Measurements from ENCODE around the gene RELT.

RELT gene

DNA sequence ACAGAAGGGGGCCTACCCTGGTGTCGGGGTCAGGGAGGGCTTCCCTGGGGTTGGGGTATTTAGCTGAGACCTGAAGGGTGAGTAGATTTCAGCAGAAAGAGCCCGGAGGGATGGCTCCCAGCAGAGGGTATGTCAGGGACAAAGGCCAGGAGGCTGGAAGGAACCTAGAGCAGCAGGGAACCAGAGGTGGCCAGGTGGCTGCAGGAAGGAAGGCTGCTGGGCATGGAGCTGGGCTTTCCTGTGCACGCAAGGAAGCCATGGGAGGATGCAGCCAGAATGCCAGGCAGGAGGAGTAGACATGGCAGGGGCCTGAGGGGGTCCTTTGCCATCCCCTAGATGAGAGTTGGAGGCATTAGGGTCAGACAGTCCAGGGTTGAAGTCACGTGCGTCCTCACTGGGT lies 27.4 kb upstream of the RELT start:
- no peak for DNase-seq

DNA sequence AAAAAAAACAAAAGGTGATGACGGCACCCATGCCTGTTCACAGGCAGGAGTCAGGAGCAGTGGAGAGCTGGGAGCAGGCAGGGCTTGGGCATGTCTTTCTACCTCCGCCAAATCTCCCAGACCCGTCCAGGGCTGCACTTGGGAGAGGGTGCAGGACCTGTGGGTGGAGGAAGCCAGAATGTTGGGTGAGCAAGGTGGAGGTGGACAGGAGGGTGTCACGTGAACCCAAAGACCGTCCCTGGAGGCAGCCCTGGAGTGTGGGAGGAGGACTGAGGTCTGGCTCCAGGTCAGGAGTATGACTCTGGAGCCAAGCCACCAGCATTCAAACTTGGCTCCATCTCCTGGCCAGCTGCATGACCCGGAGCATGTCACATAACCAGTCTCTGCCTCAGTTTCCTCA lies 26.6 kb upstream of the RELT start:
- DNase-seq = no peak

DNA sequence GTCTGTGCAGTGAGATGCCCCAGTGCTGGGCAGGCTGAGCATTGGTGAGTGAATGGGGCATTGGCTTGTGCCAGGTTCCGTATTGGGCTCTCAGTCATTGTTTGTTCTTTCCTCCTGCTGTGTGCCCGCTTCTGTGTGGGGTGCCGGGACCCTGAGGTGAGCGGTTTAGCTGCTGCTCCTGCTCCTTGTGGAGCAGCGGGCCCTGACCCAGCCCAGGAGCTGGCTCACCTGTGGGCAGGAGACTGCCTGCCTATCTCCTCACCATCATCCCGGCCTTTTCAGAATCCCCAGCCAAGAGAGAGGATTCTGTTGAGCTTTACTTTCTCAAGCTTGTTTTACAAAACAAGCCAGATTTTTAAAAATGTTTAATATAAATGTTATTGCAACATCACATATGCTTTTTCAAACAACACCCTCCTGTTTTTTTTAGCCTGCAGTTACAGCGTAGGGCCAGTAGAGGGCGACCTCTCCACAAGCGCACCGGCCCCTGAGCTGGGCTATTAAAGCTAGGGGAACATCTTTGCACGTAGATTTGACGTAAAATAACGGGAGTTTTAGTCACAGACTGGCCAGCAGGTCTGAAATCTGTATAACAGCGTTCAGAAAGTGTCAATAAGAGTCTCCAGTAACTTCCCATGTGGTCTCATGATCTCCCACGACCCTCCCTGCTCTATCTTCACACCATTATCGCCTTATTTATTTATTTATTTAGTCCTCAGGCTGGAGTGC lies 25.1 kb upstream of the RELT start:
- peak; percentile 89 for DNase-seq

DNA sequence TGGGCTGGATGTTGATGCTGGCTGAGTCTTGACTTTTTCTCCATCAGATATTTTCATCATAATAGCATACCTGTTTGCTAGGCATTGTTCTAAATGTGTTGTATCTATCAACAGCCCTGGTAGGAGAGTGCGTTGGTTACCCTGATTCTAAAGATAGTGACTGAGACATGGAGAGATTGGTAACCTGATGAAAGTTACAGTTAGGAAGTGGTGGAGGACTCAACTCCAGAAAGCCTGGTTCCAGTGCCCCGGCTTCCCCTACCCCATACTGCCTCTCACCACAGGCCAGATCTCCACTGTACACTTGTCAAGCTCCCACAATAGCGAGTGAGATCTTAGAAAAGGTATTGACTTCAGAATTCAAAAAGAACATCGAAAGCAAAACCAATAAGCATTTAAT lies 22.8 kb upstream of the RELT start:
- peak; percentile 29 for DNase-seq

DNA sequence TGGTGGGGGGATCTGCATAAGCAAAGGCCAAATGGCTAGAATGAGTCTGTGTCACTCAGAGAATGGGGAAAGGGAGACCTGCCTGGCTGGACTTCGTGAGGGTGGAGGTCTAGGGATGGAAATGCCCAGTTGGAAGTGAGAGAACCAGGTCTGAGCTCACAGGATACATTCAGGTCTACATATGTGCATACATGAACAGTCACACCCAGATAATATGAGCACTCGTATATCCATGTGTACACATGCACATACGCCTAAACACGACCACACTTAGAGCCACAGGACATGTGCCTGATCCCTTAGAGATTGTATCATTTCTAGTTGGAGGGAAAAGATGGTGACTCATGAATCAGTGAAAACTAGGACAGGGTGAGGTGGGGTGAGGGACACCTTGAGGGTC lies 21.1 kb upstream of the RELT start:
- no peak for DNase-seq

DNA sequence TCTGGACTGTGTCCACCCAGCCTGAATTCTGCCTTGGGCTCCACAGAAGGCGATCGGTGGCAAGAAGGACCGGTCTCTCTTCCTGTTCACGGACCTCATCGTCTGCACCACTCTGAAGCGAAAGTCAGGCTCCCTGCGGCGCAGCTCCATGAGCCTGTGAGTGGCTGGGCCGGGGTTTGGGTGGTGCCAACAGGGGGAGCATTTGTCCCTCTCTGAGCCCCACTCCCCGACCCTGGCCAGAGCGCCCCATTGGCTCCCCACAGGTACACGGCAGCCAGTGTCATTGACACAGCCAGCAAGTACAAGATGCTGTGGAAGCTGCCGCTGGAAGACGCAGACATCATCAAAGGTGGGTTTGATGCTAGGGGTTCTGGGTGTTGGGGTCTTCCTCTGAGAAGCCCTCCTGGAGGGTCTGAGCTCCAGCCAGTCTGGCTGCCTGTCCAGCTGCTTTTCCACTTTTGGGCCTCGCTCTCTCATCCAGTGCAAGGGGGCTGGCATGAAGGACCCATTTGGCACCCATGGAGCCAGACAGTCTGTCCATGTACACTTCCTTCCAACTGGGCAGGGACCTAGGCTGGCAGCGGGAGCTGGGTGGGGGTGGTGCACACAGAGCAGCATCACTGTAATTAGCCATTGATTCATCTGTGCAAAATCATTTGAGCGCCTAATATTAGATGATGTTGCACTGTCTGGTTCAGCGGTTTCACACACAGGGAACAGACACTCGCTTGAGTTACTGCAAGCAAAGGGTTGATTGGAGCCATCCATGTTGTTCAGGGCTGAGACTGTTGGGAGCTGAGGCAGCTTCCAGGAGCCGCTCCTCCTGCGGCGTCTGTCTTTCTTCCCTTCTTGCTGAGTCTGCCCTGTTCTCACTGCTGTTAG lies 19.0 kb upstream of the RELT start:
- no peak for DNase-seq

DNA sequence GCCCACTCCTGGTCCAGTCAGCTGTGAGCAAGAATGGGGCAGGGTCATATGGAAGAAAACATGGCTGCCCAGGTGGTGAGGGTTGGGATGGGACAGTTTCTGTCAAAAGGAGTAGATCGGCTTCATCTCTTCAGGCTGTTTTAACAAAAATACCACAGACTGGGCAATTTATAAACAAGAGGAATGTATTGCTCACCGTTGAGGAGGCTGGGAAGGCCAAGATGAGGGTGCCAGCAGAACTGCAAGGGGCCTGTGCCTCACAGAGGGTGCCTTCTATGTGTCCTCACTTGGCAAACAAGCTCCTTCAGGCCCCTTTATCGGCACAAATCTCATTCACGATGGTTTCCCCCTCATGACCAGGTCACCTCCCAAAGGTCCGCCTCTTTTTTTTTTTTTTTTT lies 18.1 kb upstream of the RELT start:
- no peak for DNase-seq

DNA sequence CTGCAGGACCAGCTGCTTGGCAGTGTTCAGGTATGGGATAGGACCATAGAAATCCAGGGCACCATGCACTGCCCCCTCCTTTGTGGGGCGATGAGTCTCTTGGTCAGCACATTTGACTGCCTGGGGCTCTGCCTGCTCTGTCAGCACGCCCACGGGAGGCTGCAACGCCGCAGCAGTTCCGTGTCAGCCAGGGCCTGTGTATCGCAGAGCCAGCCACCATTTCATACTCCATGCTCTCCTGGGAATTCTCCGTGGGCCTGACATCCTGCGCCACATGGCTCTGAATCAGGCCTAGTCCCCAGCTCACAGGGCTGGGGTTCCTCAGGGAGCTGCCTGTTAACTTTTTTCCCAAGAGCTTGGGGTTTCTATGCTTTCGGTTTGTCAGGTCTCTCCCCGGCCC lies 16.9 kb upstream of the RELT start:
- DNase-seq = no peak

DNA sequence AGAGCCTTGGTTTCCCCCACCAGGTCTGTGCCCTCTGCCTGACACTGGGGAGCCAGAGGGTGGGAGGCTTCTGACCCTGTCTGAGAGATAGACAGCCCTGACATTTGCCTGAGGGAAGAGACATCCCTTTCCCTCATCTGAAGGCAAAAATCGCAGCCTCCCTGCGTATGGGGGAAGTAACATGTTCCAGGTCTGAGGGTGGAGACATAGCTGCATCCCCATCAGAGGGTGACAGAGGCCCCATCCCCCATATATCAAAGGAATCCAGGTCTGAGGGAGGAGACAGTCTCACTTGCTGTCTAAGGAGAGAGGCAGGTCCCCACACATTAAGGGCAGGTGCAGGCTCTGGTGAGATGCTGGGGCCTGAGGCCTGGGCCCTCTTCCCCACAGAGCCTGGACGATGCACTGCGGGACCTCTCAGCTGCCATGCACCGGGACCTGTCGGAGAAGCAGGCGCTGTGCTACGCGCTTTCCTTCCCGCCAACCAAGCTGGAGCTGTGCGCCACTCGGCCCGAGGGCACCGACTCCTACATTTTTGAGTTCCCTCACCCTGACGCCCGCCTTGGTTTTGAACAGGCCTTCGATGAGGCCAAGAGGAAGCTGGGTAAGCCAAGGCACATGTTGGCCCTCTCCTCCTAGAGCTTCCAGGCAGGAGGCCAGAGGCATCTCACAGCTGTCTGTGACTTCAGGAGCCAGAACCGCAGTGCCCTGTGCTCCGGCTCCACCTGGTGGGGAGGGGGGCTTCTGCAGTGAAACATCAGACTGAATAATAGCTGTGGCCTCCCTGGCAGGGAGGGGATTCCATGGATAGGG lies 16.1 kb upstream of the RELT start:
- peak; percentile 73 for DNase-seq

DNA sequence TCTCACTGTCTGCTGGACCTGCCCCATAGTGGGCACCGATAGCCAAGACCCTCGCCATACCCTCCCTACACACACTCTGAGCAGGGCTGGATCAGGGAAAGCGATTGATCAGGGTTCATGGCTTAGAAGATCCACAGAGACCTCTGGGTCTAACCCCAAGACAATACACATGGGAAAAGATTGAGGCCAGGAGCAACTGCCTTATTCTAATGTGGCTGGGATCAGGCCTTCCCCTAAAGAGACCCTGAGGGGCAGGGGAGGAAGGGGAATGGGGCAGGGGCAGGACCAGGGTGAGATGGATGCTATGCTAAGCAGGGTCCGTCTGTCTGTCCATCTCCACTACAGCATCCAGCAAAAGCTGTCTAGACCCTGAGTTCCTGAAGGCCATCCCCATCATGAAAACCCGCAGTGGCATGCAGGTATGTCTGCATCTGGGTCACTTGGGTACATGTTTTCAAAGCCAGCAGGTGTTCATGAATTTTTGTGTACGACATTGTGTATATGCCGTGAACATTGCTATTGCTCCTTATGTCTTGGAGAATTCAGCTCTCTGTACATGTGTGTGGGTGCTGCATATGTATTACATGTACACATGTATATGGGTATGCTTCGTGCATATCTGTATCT lies 15.3 kb upstream of the RELT start:
- DNase-seq = no peak

DNA sequence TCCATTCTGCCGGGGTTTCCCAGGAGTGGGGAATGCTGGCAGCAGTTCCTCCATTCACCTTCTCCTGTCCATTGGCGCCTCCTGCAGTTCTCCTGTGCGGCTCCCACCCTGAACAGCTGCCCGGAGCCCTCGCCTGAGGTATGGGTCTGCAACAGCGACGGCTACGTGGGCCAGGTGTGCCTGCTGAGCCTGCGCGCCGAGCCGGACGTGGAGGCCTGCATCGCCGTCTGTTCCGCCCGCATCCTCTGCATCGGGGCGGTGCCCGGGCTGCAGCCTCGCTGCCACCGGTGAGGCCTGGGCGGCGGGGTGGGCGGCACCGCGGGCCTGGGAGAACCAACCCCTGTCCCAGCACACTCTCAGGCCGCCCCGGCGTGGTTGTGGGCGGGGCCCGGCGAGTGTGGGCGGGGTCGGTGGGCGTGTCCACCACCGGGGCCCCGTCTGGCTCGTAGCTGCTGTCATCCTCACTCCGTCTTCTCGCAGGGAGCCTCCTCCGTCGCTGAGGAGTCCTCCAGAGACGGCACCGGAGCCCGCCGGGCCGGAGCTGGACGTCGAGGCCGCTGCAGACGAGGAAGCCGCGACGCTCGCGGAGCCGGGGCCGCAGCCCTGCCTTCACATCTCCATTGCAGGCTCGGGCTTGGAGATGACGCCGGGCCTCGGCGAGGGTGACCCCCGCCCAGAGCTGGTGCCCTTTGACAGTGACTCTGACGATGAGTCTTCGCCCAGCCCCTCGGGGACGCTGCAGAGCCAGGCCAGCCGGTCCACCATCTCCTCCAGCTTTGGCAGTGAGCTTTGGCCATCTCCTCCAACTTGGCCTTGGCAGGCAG lies 14.0 kb upstream of the RELT start:
- DNase-seq = no peak

DNA sequence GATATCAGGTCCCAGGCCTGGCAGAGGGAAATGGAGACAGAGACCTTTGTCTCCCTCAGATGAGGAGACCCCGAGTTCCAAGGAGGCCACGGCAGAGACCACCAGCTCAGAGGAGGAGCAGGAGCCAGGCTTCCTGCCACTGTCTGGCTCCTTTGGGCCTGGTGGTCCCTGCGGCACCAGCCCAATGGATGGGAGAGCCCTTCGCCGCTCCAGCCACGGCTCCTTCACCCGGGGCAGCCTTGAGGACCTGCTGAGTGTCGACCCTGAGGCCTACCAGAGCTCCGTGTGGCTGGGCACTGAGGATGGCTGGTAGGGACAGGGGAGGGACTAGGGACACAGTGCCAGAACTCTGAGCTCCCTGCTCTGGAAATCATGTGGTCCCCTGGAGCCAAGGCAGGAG lies 13.1 kb upstream of the RELT start:
- DNase-seq = no peak

DNA sequence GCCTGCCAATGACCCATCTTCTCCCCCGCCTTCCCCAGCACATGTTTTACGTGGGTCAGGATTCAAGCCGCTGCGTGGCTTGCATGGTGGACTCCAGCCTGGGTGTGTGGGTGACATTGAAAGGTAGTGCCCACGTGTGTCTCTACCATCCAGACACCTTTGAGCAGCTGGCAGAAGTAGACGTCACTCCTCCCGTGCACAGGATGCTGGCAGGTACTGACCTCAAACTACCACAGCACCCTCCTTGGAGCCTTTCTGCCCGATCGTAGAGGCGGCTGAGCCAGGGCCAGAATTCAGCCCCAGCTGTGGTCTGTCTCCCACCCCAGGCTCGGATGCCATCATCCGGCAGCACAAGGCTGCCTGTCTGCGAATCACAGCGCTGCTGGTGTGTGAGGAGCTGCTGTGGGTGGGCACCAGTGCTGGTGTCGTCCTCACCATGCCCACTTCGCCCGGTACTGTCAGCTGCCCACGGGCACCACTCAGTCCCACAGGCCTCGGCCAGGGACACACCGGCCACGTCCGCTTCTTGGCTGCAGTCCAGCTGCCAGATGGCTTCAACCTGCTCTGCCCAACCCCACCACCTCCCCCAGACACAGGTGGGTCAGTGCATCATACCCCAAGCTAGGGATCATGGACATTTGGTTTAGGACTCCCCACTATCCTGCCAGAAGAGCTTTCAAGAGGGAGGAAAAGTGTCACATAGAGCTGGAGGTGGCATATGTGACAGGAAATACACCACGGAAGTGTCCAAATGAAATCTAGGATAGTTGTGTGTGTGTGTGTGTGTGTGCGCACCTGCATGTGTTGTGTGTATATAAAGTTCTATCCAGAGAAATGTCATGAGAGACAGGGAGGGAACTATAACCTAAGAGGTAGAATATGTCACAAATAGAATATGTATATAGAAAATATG lies 10.6 kb upstream of the RELT start:
- DNase-seq = no peak

DNA sequence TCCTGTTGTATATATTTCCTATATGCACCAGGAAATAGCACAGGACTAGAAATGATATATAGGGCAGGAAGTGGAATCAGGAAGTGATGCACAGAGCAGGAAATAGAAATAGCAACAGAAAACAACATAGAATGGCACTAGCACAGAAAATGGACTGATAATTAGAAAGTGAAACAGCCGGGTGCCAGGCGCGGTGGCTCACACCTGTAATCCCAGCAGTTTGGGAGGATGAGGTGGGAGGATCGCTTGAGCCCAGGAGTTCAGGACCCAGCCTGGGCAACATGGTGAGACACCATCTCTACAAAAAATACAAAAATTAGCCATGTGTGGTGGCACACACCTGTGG lies 10.0 kb upstream of the RELT start:
- DNase-seq = no peak

DNA sequence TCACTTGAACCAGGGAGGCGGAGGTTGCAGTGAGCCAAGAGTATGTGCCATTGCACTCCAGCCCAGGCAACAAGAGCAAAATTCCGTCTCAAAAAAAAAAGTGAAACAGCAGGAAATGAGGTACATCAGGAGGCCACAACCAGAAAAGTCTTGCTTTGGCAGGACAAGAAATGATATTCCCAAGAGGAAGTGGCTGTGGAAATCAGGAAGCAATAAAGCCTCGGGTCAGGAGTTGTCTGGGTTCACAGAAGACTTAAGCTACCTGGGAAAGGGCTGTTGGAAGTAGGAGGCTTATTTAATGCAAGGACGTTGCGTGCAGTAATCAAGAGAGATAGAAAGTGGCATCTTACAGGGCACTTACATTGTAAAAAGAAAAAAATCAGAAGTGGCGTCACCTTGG lies 9.2 kb upstream of the RELT start:
- DNase-seq = no peak

DNA sequence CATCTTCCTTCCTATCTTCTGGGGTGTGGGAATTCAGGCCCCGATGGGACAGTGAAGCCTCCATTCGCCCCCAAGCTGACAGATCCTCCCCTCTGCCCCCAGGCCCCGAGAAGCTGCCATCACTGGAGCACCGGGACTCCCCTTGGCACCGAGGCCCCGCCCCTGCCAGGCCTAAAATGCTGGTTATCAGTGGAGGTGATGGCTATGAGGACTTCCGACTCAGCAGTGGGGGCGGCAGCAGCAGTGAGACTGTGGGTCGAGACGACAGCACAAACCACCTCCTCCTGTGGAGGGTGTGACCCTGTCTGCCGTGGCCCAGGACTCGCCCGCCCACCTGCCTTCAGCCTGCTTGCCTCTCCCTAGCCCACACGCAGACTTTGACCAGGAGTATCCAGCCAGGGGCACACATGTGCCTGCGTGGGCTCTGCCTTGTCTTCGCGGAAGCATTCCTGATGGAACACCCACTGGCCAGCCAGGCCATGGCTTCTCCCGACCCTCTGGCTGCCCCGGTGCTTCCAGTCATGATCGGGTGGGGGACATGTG lies 8.6 kb upstream of the RELT start:
- DNase-seq = peak; percentile 20

DNA sequence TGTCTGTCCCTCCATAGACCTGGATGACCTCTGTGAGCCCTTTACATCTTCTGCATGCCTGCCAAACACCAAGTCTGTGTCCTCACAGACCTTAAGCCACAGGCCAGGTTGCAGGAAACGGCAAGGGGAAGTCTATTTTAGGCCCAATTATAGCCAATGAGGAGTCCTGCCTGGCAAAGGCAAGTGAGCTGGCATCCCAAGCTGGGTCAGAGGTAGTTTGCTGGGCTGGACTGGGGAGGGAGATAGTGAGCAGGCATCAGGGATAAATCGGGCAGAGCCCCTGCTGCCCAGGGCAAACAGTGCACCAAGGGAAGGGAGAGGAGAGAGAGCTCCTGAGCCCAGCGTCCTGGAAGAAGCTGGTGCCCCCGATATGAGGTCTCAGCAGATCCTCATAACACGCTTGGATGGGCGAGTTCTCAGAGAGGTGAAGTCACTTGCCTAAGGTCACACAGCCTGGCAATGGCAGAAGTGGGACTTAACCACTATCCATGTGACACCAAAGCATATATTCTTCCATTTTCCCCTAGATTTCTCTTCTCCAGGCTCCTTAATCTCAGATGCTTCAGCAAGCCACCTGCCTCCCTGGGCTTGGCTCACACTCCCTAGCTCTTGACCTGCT lies 3.7 kb upstream of the RELT start:
- DNase-seq = peak; percentile 71

DNA sequence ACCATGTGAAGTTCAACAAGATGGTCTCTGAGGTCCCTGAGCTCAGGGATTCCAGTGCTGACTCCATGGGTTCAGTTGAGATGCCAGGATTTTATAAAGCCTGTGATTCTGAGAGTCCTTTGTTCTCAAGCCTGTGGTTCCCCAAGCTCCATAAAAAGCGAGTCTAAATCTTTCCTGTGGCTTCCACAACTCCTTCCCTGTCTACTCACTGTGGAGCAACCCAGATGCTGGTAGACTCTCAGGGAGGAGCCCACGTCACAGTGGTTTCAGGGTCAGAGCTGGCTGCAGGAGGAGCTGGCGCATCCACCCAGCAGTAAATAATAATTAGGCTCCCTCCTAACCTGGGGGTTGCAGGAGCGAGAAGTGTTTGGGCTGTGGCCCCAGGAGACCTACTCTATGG lies 2.0 kb upstream of the RELT start:
- DNase-seq = no peak

DNA sequence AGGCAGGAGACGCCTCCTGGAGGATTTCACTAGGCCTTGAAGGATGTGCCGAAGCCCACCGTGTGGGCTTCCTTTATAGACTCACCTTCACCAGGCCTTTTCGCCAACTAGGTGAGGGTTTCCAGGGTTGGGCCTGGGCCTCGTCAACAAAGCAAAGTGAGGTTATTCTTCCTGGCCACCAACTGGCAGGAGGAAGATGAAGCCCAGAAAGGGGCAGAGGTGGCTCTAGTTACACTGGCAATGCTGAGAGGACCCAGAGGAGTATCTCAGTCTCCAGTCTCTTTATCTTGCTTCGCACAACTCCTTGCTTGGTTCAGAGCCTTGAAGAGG lies 404 bp upstream of the RELT start:
- no peak for DNase-seq

DNA sequence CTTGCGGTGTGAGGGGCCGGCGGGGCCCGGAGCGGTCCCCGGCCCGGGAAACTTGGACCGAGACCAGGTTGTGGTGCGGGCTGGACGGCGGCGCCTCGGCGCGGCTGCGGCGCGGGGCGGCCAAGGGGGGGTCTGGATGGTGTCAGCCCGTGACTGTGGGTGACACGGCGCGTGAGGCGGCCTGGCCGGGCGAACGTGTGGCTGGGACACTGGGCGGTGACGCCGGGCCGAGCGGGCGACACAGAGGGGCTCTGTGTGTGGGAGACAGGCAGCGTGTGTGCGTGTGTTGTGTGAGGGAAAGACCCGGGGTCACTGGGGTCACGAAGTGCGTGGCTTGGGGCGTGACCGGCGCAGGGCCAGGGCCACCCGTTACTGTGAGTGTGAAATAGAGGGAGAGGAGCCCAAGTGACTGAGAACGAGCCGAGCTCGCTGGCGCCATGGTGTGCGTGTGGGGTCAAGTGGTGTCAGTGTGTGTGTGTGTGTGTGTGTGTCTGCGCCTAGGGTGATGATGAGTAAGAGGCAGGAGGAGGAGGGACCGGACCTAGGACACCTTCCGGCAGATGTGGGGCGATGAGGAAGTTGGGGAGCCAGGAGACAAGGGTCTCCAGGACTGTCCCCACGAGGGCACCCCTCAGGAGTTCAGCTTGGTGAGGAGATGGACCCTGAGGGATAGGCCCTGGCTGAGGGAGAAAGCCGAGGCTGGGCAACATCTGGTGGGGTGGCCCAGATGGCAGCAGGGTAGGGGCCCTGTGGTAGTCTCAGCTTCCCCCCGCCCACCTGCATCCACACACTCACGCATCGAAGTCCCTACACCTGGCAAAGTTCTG lies 817 bp downstream of the RELT start:
- peak; percentile 90 for DNase-seq

Measured in hematopoietic multipotent progenitor cell treated with erythropoietin and hydrocortisone succinate and interleukin-3 and kit ligand, for 4 days (in vitro differentiated cells).